Panc1 (cell line): Measurements from ENCODE around the gene IL11. TPM values are rescaled to one million over a fixed set of nuclear protein-coding genes. Genes with fewer than 3 reads are reported as not detected.

Source experiments
- ATAC-seq: fragments of 200-7000 bp; cut with Tn5 transposase; 2 replicates; pipeline ENCODE4 v1.9.1; 2020; ENCODE audit warnings: mild to moderate bottlenecking, moderate library complexity
- BruUV-seq: library from RNA; stranded (reverse); fragments of 400-500 nt; replicated peaks from 2 replicates; lab custom pipeline; 2021; lab: Mats Ljungman, UMichigan
- CTCF ChIA-PET: fragments of 300-600 bp; sonication (Branson Sonifier 250); formaldehyde crosslinking; loops from one replicate; lab custom pipeline; 2022; ENCODE audit warnings: antibody characterized with exemption; lab: Charles Lee
- POLR2A ChIA-PET: fragments of 300-600 bp; sonication (Branson Sonifier 250); formaldehyde crosslinking; loops from one replicate; lab custom pipeline; 2022; ENCODE audit warnings: antibody characterized with exemption; lab: Charles Lee
- DNase-seq: peaks from one replicate; pipeline ENCODE4 v3.0.0-alpha.2; 2010; ENCODE audit warnings: low read depth, low spot score
- H3K27ac ChIP-seq: 2 replicates; pipeline ENCODE4 v1.5.1; 2011; ENCODE audit warnings: mild to moderate bottlenecking, low read length, inconsistent platforms
- H3K27me3 ChIP-seq: fragments of 200-500 bp; sonication (Bioruptor generic); 2 replicates; pipeline ENCODE4 v1.6.0; 2014; ENCODE audit warnings: low read length, inconsistent platforms; ENCODE audit not compliant: control insufficient read depth, insufficient read depth
- H3K36me3 ChIP-seq: fragments of 200-500 bp; sonication (Bioruptor generic); 2 replicates; pipeline ENCODE4 v1.5.1; 2014; ENCODE audit warnings: inconsistent platforms, mild to moderate bottlenecking, low read length, moderate library complexity; ENCODE audit not compliant: control insufficient read depth, insufficient read depth
- H3K4me1 ChIP-seq: 2 replicates; pipeline ENCODE4 v1.5.1; 2011; ENCODE audit warnings: inconsistent platforms, mild to moderate bottlenecking, low read length, moderate library complexity; ENCODE audit not compliant: control insufficient read depth, insufficient read depth
- H3K4me3 ChIP-seq, 2 experiments: 2 replicates each; pipeline ENCODE4 v1.5.1; 2011 to 2012; ENCODE audit warnings: low read depth in 2 of 2, low read length in 2 of 2, mild to moderate bottlenecking in 2 of 2, inconsistent platforms in 1 of 2, moderate library complexity in 1 of 2
- H3K9me3 ChIP-seq: fragments of 200-500 bp; sonication (Bioruptor generic); 2 replicates; pipeline ENCODE4 v1.5.1; 2014; ENCODE audit warnings: low read depth, mild to moderate bottlenecking, inconsistent platforms, low read length, moderate library complexity; ENCODE audit not compliant: control insufficient read depth, insufficient read depth
- POLR2AphosphoS5 ChIP-seq: IDR thresholded peaks from 2 replicates; pipeline ENCODE4 v1.6.1; 2012; ENCODE audit warnings: mild to moderate bottlenecking, low read depth, low read length, moderate library complexity
- SIN3A ChIP-seq: IDR thresholded peaks from 2 replicates; pipeline ENCODE4 v1.6.1; 2012; ENCODE audit warnings: low read depth, mild to moderate bottlenecking, low read length, moderate library complexity, borderline replicate concordance; ENCODE audit not compliant: insufficient read depth
- TCF7L2 ChIP-seq: IDR thresholded peaks from 2 replicates; pipeline ENCODE4 v1.6.1; 2011; ENCODE audit warnings: mild to moderate bottlenecking, low read depth, low read length, inconsistent platforms
- in situ Hi-C: cut with HindIII; loops from 2 replicates; pipeline ENCODE4 v1.10.0; 2016; ENCODE audit warnings: low sequenced_read_pairs, low pct_unique_long_range_greater_than_20kb
- intact Hi-C: fragments of 100-400 bp; cut with micrococcal nuclease; formaldehyde crosslinking; loops from one replicate; pipeline ENCODE4 v1.10.0; 2022; ENCODE audit not compliant: unreplicated experiment
- total RNA-seq: library from RNA; stranded (reverse); gene quantifications from one replicate; pipeline ENCODE4 v1.2.1, GENCODE V29; 2021; ENCODE audit not compliant: unreplicated experiment
- TF ChIP-seq, protein P1 (sequence below), 2 experiments: IDR thresholded peaks; 2 replicates each; pipeline ENCODE4 v1.6.1; 2011 to 2012; ENCODE audit warnings: low read depth in 2 of 2, control low read depth in 1 of 2, low read length in 1 of 2, mild to moderate bottlenecking in 1 of 2, moderate library complexity in 1 of 2; ENCODE audit not compliant: insufficient read depth in 1 of 2
- TF ChIP-seq, protein P2 (sequence below): fragments of 450-650 bp; IDR thresholded peaks from 2 replicates; pipeline ENCODE4 v1.5.1; 2017; ENCODE audit warnings: mild to moderate bottlenecking

IL11 gene
- total RNA-seq, 1 experiment from 2014 or later, result 4.4 TPM

DNA sequence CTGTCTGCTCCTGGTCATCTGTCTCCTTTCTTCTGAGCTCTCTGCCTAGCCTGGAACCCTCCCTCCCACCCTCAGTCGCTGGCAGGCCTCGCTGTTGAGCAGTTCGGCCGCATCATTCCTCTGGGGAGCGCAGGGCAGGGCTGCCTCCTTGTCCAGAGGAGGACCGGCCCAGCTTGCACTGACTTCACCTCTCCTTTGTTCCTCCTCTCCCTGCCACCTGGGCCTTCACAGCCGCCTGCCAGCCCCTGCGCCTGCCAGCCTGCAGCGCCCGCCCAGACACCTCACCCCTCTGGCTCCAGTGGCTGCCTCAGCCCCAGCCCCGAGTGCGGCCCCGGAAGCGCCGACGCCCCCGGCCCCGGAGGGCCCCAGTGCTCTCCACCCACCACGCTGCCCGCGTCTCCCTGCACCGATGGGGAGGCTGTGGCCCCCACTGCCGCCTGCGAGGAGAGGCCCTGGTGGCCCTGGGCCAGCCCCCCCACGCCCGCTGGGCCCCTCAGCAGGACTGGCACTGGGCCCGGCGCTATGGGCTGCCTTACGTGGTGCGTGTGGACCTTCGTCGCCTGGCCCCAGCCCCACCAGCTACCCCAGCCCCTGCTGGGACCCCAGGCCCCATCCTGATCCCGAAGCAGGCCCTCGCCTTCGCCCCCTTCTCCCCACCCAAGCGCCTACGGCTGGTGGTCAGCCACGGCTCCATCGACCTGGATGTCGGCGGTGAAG lies 23.4 kb downstream of the IL11 start:
- no TSS peak for BruUV-seq
- H3K36me3 ChIP-seq, result no peaks in the 10 kb centered on the region
- intact Hi-C loops, result no loop called here
- H3K9me3 ChIP-seq, result no peaks in the 10 kb centered on the region
- in situ Hi-C loops, result no loop called here
- ChIA-PET CTCF (interaction anchor here (0.6 kb wide), 1 partner anchor 121 kb away, joined by 4 read pairs; no protein-coding TSS in a partner anchor), POLR2A (interaction anchor here (0.7 kb wide), 1 partner anchor 16 kb away, joined by 15 read pairs; no protein-coding TSS in a partner anchor)
- no peak for TF ChIP-seq TCF7L2
- no peak for TF ChIP-seq SIN3A
- TF ChIP-seq, protein P1, sequence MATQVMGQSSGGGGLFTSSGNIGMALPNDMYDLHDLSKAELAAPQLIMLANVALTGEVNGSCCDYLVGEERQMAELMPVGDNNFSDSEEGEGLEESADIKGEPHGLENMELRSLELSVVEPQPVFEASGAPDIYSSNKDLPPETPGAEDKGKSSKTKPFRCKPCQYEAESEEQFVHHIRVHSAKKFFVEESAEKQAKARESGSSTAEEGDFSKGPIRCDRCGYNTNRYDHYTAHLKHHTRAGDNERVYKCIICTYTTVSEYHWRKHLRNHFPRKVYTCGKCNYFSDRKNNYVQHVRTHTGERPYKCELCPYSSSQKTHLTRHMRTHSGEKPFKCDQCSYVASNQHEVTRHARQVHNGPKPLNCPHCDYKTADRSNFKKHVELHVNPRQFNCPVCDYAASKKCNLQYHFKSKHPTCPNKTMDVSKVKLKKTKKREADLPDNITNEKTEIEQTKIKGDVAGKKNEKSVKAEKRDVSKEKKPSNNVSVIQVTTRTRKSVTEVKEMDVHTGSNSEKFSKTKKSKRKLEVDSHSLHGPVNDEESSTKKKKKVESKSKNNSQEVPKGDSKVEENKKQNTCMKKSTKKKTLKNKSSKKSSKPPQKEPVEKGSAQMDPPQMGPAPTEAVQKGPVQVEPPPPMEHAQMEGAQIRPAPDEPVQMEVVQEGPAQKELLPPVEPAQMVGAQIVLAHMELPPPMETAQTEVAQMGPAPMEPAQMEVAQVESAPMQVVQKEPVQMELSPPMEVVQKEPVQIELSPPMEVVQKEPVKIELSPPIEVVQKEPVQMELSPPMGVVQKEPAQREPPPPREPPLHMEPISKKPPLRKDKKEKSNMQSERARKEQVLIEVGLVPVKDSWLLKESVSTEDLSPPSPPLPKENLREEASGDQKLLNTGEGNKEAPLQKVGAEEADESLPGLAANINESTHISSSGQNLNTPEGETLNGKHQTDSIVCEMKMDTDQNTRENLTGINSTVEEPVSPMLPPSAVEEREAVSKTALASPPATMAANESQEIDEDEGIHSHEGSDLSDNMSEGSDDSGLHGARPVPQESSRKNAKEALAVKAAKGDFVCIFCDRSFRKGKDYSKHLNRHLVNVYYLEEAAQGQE (IDR thresholded peaks at IDR 0.05; ENCODE audit: insufficient read depth in 1 of 2, low read depth in 2 of 2, low read length in 1 of 2), result no peak
- TF ChIP-seq, protein P2, sequence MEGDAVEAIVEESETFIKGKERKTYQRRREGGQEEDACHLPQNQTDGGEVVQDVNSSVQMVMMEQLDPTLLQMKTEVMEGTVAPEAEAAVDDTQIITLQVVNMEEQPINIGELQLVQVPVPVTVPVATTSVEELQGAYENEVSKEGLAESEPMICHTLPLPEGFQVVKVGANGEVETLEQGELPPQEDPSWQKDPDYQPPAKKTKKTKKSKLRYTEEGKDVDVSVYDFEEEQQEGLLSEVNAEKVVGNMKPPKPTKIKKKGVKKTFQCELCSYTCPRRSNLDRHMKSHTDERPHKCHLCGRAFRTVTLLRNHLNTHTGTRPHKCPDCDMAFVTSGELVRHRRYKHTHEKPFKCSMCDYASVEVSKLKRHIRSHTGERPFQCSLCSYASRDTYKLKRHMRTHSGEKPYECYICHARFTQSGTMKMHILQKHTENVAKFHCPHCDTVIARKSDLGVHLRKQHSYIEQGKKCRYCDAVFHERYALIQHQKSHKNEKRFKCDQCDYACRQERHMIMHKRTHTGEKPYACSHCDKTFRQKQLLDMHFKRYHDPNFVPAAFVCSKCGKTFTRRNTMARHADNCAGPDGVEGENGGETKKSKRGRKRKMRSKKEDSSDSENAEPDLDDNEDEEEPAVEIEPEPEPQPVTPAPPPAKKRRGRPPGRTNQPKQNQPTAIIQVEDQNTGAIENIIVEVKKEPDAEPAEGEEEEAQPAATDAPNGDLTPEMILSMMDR, result no peak
- no peak for TF ChIP-seq POLR2AphosphoS5
- H3K4me3 ChIP-seq, result no peak overlapping the region
- no peak overlapping the region for H3K27ac ChIP-seq
- no peaks in the 10 kb centered on the region for H3K27me3 ChIP-seq
- H3K4me1 ChIP-seq, result peaks cover 11% of the 10 kb centered on the region
- DNase-seq, result no peak
- ATAC-seq, result 0 out of 2 replicates have a peak, but pooled peaks have one; percentile 12

DNA sequence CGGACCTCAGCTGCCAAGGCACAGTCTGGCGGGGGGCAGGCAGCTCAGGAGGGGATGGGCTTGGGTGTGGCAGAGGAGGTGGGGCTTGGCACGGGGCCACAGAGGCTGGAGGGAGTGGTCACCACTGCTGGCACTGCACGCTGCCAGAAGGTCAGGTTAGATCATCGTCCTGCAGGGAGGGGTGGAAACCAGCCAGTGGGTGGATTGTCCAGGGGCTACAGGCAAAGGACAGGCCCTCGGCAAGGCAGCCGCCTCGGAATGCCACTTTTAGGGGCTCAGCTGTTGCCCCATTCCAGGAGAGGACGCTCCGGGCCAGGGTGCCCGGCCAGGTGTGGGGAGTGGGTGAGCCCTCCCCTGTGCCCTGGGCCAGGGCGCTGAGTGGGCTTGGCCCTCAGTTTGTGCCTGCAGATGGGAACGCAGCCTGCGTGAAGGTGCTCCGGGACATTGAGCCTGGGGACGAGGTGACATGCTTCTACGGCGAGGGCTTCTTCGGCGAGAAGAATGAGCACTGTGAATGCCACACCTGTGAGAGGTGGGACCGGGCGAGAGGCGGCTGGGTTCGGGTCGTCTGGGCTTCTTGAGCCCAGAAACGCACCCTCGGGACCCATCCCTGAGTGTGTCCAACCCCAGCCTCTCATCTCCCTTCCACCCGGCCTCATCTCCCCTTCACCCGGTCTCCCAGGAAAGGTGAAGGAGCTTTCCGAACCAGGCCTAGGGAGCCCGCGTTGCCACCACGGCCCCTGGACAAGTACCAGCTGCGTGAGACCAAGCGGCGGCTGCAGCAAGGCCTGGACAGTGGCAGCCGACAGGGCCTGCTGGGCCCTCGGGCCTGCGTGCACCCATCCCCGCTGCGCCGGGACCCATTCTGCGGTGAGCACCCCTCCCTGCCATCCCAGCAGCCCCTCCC lies 24.2 kb downstream of the IL11 start:
- ATAC-seq (0 out of 2 replicates have a peak, but pooled peaks have one; percentile 2), DNase-seq (no peak)
- POLR2A ChIA-PET, result interaction anchor here (0.6 to 0.7 kb wide), 2 partner anchors 15 to 1590 kb away, joined by 3 to 15 read pairs; no protein-coding TSS in a partner anchor

More for the DNA sequence above, 24.2 kb downstream of the IL11 start:
- Histone ChIP-seq H3K27me3 (no peaks in the 10 kb centered on the region), H3K27ac (no peak overlapping the region), H3K9me3 (no peaks in the 10 kb centered on the region), H3K36me3 (no peaks in the 10 kb centered on the region), H3K4me1 (peaks cover 15% of the 10 kb centered on the region), H3K4me3 (no peak overlapping the region)
- intact Hi-C loops, result no loop called here
- TF ChIP-seq, protein P2, result no peak
- TF ChIP-seq POLR2AphosphoS5 (no peak), TCF7L2 (no peak), SIN3A (no peak)
- TF ChIP-seq, protein P1 (IDR thresholded peaks at IDR 0.05; ENCODE audit: insufficient read depth in 1 of 2, low read depth in 2 of 2, low read length in 1 of 2), result no peak
- CTCF ChIA-PET, result interaction anchor here (0.6 kb wide), 1 partner anchor 121 kb away, joined by 4 read pairs; no protein-coding TSS in a partner anchor
- no TSS peak for BruUV-seq
- in situ Hi-C loops, result no loop called here
